ENCODE data around the gene ATF2. TPM values are rescaled to one million over a fixed set of nuclear protein-coding genes. Genes with fewer than 3 reads are reported as not detected.

Gene ATF2
- total and polyA plus RNA-seq, 2 donors (not counting 1 experiment from before 2014, with no cell fraction given), result 52.7 to 64.5 TPM

GRCh38 chr2:175168564-175168945, 552 bp upstream of the ATF2 start:
- Histone ChIP-seq H3K4me2 (ENCODE audit: extremely low read depth, insufficient read depth, low read length) (peak overlapping the region; percentile 75), H2AFZ (ENCODE audit: low read length) (peak overlapping the region; percentile 90), H3K4me3 (replicated peaks in 1 of 4; ENCODE audit: control extremely low read depth in 1 of 4, insufficient read depth in 1 of 4, low read depth in 3 of 4, low read length in 4 of 4) (peak overlapping the region; percentile 88 to 100 (median 89)), H3K79me2 (ENCODE audit: control insufficient read depth, insufficient read depth, low read length) (peaks cover 43% of the 10 kb centered on the region), H4K20me1 (ENCODE audit: control insufficient read depth, extremely low read depth, insufficient read depth, low read length) (no peaks in the 10 kb centered on the region), H3K9ac (ENCODE audit: insufficient read depth, low read length) (peak overlapping the region; percentile 76), H3K27me3 (ENCODE audit: control insufficient read depth, insufficient read depth, low read length) (no peaks in the 10 kb centered on the region), H3K4me1 (ENCODE audit: control insufficient read depth, extremely low read depth, insufficient read depth, low read length) (no peaks in the 10 kb centered on the region), H3K27ac (ENCODE audit: insufficient read depth, low read length) (peak overlapping the region; percentile 83), H3K36me3 (ENCODE audit: control insufficient read depth, insufficient read depth, low read length) (peaks cover 2% of the 10 kb centered on the region), H3K9me3 (ENCODE audit: control insufficient read depth, insufficient read depth, low read depth, low read length) (no peaks in the 10 kb centered on the region)
- no peak for DNase-seq (ENCODE audit: low read depth in 2 of 2)
- TF ChIP-seq EZH2 (IDR thresholded peaks at IDR 0.05; ENCODE audit: low read length, missing control alignments) (no peak), CTCF (conservative IDR thresholded peaks at IDR 0.05 in 1 of 2, IDR thresholded peaks at IDR 0.05 in 1 of 2; ENCODE audit: low read depth in 1 of 2, low read length in 2 of 2) (no peak)

GRCh38 chr2:175167076-175167791, 769 bp downstream of the ATF2 start:
- Histone ChIP-seq H4K20me1 (ENCODE audit: control insufficient read depth, extremely low read depth, insufficient read depth, low read length) (no peaks in the 10 kb centered on the region), H3K4me1 (ENCODE audit: control insufficient read depth, extremely low read depth, insufficient read depth, low read length) (no peaks in the 10 kb centered on the region), H3K27me3 (ENCODE audit: control insufficient read depth, insufficient read depth, low read length) (no peaks in the 10 kb centered on the region), H2AFZ (ENCODE audit: low read length) (peak overlapping the region; percentile 99), H3K9ac (ENCODE audit: insufficient read depth, low read length) (peak overlapping the region; percentile 99), H3K27ac (ENCODE audit: insufficient read depth, low read length) (peak overlapping the region; percentile 99), H3K4me3 (replicated peaks in 1 of 4; ENCODE audit: control extremely low read depth in 1 of 4, insufficient read depth in 1 of 4, low read depth in 3 of 4, low read length in 4 of 4) (peak overlapping the region; percentile 99 to 100 (median 100)), H3K9me3 (ENCODE audit: control insufficient read depth, insufficient read depth, low read depth, low read length) (no peaks in the 10 kb centered on the region), H3K36me3 (ENCODE audit: control insufficient read depth, insufficient read depth, low read length) (peaks cover 2% of the 10 kb centered on the region), H3K4me2 (ENCODE audit: extremely low read depth, insufficient read depth, low read length) (peak overlapping the region; percentile 36), H3K79me2 (ENCODE audit: control insufficient read depth, insufficient read depth, low read length) (peaks cover 53% of the 10 kb centered on the region)
- TF ChIP-seq EZH2 (IDR thresholded peaks at IDR 0.05; ENCODE audit: low read length, missing control alignments) (no peak), CTCF (conservative IDR thresholded peaks at IDR 0.05 in 1 of 2, IDR thresholded peaks at IDR 0.05 in 1 of 2; ENCODE audit: low read depth in 1 of 2, low read length in 2 of 2) (no peak)
- peak; percentile 34 to 49 for DNase-seq (ENCODE audit: low read depth in 2 of 2)

- no peaks in the 10 kb centered on the region for H3K27me3 ChIP-seq (ENCODE audit: control insufficient read depth, insufficient read depth, low read length)
- TF ChIP-seq CTCF (conservative IDR thresholded peaks at IDR 0.05 in 1 of 2, IDR thresholded peaks at IDR 0.05 in 1 of 2; ENCODE audit: low read depth in 1 of 2, low read length in 2 of 2), result no peak
- no peak for TF ChIP-seq EZH2 (IDR thresholded peaks at IDR 0.05; ENCODE audit: low read length, missing control alignments)
- peak overlapping the region; percentile 36 for H3K4me2 ChIP-seq (ENCODE audit: extremely low read depth, insufficient read depth, low read length)
- H3K79me2 ChIP-seq (ENCODE audit: control insufficient read depth, insufficient read depth, low read length), result peaks cover 62% of the 10 kb centered on the region
- no peak overlapping the region for H2AFZ ChIP-seq (ENCODE audit: low read length)
- DNase-seq (ENCODE audit: low read depth in 2 of 2), result no peak
- H3K27ac ChIP-seq (ENCODE audit: insufficient read depth, low read length), result no peak overlapping the region
- H3K4me1 ChIP-seq (ENCODE audit: control insufficient read depth, extremely low read depth, insufficient read depth, low read length), result no peaks in the 10 kb centered on the region
- H3K36me3 ChIP-seq (ENCODE audit: control insufficient read depth, insufficient read depth, low read length), result peaks cover 2% of the 10 kb centered on the region
- peak overlapping the region; percentile 99 to 100 (median 100) for H3K4me3 ChIP-seq (replicated peaks in 1 of 4; ENCODE audit: control extremely low read depth in 1 of 4, insufficient read depth in 1 of 4, low read depth in 3 of 4, low read length in 4 of 4)
- H3K9me3 ChIP-seq (ENCODE audit: control insufficient read depth, insufficient read depth, low read depth, low read length), result no peaks in the 10 kb centered on the region
- no peak overlapping the region for H3K9ac ChIP-seq (ENCODE audit: insufficient read depth, low read length)
- no peaks in the 10 kb centered on the region for H4K20me1 ChIP-seq (ENCODE audit: control insufficient read depth, extremely low read depth, insufficient read depth, low read length)
Observed at GRCh38 chr2:175166216-175166824, 1.7 kb downstream of the ATF2 start.
